Mammary epithelial cell (primary cell): Measurements from ENCODE around the gene SLC29A1.

Experiments
- CTCF ChIP-seq, 2 donors: IDR thresholded peaks in 1 of 2; conservative IDR thresholded peaks in 1 of 2; 2 replicates each; pipeline ENCODE4 v1.5.1; 2011 to 2012; ENCODE audit warnings: inconsistent platforms in 2 of 2, low read length in 2 of 2, mild to moderate bottlenecking in 2 of 2, control low read depth in 1 of 2, low read depth in 1 of 2; ENCODE audit not compliant: insufficient read depth in 1 of 2; ENCODE audit errors: extremely low read depth in 1 of 2
- EZH2 ChIP-seq: IDR thresholded peaks from 2 replicates; pipeline ENCODE4 v1.6.1; 2012; ENCODE audit warnings: low read length, inconsistent platforms, borderline replicate concordance

GRCh38 chr6:44203955-44204354 lies 19.4 kb upstream of the SLC29A1 start:
- TF ChIP-seq CTCF (conservative IDR thresholded peaks at IDR 0.05 in 1 of 2, IDR thresholded peaks at IDR 0.05 in 1 of 2; ENCODE audit: extremely low read depth in 1 of 2, insufficient read depth in 1 of 2, low read depth in 1 of 2, low read length in 2 of 2) = no peak
- no peak for TF ChIP-seq EZH2
